ENCODE results near the gene DDX21.
"Not testable (repeated sequence)": the region's sequence is repeated elsewhere in the genome, so short reads cannot be mapped to it uniquely, and the experiment has no call there.

The DDX21 gene

GRCh38 chr10:68955832-68956532, at the start of gene DDX21:
TSS of gene DDX21 (plus strand) at chr10:68956170. CDS start at chr10:68956226, 56 bp downstream.
- peak; percentile 83 for DNase-seq

- DNase-seq: no peak
These were observed 31.4 kb upstream of the DDX21 start for GRCh38 chr10:68924593-68924992.

DNA sequence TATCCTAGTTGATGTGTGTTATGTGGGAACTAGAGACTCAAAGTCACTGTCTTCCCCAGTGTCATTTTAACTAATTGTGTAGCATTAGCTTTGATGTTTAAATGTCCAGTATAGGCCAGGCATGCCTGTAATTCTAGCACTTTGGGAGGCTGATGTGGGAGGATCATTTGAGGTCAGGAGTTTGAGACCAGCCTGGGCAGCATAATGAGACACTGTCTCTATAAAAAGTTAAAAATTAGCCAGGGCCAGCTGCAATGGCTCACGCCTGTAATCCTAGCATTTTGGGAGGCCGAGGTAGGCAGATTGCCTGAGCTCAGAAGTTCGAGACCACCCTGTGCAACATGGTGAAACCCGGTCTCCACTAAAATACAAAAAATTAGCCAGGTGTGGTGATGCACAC, 30.5 kb upstream of the DDX21 start:
- DNase-seq: no peak

DNA sequence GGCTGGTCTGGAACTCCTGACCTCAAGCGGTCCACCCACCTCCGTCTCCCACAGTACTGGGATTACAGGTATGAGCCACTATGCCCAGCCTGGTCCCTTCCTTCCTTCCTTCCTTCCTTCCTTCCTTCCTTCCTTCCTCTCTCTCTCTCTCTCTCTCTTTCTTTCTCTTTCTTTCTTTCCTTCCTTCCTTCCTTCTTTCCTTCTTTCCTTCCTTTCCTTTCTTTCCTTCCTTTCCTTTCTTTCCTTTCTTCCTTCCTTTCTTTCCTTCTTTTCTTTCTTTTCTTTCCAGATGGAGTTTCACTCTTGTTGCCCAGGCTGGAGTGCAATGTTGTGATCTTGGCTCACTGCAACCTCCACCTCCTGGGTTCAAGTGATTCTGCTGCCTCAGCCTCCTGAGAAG, 26.8 kb upstream of the DDX21 start:
- DNase-seq: not testable (repeated sequence)

DNA sequence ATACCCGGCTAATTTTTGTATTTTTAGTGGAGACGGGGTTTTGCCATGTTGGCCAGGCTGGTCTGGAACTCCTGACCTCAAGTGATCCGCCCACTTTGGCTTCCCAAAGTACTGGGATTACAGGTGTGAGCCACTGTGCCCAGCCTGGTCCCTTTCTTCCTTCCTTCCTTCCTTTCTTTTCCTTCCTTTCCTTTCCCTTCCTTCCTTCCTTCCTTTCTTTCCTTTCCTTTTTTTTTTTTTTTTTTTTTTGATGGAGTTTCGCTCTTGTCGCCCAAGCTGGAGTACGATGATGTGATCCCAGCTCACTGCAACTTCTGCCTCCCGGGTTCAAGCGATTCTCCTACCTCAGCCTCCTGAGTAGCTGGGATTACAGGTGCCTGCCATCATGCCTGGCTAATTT, 26.1 kb upstream of the DDX21 start:
- not testable (repeated sequence) for DNase-seq

DNA sequence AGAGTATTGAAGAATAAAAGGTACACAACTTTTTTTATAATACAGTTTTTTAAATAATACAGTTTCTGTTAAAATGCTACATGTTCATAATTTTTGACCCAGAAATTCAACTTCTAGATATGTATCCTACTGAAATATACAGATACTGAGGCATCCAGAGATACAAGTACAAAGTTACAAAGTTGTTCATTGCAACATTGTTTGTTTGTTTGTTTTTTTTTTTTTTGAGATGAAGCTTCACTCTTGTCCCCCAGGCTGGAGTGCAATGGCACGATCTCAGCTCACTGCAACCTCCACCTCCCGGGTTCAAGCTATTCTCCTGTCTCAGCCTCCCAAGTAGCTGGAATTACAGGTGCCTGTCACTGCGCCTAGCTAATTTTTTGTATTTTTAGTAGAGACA, 23.1 kb upstream of the DDX21 start:
- DNase-seq: not testable (repeated sequence)

DNA sequence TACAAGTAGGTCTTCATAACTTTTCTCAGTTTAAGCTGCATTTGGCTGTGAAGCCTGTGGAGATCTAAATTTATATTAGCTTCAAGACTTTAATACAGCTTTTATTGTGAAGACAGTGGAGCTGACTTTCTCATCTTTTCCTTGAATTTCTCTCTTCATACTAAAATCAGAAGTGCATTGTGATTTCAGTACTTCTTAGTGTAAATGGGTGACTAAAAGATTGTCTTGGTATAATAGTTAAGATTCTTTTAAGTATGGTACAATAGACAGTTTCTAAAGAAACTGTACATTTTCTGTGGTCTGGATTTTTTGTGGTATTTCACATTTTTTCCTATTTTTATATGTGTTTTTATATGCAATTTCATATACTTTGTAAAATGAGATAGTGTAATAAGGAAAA, 21.0 kb upstream of the DDX21 start:
- no peak for DNase-seq

DNA sequence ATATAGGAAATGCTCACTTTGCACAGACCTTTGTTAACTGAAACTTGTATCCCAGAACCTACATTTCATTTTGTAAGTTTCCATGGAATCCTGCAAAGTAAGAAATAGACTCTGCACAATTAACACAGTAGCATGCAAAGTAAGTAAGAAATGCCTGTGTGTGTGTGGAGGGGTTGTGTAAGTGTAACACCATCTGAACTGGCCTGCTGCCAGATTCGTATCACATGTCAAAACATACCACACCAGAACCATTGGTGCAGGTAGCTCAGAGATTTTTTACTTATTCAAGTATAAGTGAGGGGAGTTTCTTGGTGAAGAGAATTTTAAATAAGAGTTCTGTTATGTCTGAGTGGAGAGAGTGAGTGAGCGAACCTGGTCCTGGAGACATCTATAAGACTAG, 17.9 kb upstream of the DDX21 start:
- DNase-seq: no peak

GRCh38 chr10:68938884-68939283, 17.1 kb upstream of the DDX21 start:
- DNase-seq: no peak

DNA sequence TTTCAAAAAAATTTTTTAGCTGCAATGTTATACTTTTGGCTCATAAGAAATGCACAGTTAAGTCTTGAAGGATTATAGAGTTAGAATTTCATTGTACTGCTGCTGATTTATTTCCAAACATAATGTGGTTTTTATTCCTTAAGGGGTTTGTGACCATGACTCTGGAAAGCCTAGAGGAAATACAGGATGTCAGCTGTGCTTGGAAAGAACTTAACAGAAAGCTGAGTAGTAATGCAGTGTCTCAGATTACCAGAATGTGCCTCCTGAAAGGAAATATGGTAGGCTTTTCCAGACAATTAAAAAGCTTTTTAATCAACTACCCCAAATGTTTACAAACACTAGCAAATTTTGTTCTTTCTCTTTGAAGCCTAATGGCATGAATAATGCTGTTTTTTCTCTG, 15.1 kb upstream of the DDX21 start:
- DNase-seq: not testable (repeated sequence)

DNA sequence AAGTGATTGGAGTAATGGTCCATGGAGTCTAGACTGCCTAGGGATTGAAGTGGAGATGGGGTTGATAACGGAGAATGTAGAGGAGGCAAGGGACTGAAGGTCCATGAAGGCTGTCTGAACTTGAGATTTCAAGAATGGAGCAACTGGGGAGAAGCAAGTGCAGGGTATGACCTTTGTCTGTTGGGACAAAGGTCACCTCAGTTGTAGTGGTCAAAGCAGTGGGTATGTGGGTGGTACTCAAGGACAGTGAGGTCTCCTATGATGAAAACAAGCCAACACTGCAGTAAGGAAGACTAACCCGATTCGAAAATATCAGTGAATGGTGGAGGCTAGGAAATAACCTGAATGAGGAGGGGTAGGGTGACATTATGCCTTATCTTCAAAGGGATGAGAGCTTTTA, 5.4 kb upstream of the DDX21 start:
- no peak for DNase-seq

DNA sequence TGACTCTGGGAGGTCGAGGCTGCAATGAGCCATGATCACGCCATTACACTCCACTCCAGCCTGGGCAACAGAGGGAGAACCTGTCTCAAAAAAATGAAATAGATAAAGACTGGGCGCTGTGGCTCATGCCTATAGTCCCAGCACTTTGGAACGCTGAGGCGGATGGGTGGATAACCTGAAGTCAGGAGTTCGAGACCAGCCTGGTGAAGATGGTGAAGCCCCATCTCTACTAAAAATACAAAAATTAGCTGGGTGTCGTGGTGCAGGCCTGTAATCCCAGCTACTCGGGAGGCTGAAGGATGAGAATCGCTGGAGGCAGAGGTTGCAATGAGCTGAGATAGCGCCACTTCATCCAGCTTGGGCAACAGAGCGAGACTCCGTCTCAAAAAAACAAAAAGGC, 1.1 kb upstream of the DDX21 start:
- no peak for DNase-seq

- DNase-seq: no peak
These were observed 577 bp upstream of the DDX21 start for GRCh38 chr10:68955355-68955831.

DNA sequence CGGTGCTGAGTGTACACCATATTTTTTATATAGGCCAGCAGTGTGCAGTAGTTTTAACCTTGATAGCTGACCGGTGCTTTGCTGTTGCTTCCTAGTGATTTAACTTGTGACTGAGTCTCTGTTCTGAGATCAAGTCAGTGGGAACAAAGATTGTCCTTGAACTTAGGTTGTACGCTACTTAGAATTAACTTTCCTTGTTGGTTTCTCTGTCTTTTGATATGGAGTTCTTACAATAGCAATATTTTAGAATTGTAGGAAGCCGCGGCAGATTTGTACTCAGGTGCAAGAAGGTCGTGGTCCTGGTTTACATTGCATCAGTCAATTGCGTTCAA, 1.3 kb downstream of the DDX21 start:
- no peak for DNase-seq

DNA sequence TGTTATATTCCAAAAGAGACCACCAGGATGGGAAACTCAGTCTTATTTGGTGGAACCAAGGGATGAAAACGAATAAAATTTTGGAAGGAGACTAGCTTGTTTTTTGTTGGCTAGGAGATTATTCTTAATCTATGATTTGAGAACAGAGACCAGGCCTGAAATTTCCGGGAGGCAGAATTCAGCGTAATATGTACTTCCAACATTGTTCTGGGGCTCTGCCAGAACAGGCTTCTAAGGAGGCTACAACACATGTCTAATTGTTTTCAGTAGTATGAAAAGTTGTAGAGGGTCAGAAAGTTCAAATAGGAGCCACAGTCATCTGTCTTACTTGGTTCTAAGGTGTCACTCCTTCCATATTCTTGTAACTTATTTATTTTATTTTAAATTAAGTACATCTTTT, 1.7 kb downstream of the DDX21 start:
- no peak for DNase-seq

- DNase-seq: no peak
These were observed 3.9 kb downstream of the DDX21 start for GRCh38 chr10:68959695-68960527.

- DNase-seq: no peak
These were observed 7.2 kb downstream of the DDX21 start for GRCh38 chr10:68963151-68963550.

- DNase-seq: no peak
These were observed 18.0 kb downstream of the DDX21 start for GRCh38 chr10:68973975-68974374.

DNA sequence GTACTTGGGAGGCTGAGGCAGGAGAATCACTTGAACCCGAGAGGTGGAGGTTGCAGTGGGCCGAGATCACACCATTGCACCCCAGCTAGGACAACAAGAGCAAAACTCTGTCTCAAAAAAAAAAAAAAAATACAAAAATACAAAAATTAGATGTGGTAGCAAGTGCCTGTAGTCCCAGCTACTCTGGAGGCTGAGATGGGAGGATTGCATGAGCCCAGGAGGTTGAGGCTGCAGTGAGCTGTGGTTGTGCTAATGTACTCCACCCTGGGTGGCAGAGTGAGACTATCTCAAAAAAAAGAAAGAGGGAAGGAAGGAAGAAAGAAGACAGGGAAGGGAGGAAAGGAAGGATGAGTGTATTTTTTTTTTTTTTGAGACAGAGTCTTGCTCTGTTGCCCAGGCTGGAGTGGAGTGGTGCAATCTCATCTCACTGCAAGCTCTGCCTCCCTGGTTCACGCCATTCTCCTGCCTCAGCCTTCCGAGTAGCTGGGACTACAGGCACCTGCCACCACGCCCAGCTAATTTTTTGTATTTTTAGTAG, 20.0 kb downstream of the DDX21 start:
- not testable (repeated sequence) for DNase-seq

DNA sequence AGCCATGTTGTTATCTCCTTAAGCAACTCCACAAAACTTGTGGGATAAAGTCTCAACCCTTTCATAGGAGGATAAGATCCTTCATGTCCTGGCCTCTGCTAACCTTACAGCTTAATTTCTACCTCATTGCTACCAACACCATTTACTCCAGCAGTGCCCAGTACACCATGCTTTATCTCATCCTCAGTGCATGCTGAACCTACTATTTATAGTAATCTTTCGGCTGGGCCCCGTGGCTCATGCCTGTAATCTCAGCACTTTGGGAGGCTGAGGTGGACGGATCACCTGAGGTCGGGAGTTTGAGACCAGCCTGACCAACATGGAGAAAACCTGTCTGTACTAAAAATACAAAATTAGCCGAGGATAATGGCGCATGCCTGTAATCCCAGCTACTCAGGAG, 23.8 kb downstream of the DDX21 start:
- not testable (repeated sequence) for DNase-seq

DNA sequence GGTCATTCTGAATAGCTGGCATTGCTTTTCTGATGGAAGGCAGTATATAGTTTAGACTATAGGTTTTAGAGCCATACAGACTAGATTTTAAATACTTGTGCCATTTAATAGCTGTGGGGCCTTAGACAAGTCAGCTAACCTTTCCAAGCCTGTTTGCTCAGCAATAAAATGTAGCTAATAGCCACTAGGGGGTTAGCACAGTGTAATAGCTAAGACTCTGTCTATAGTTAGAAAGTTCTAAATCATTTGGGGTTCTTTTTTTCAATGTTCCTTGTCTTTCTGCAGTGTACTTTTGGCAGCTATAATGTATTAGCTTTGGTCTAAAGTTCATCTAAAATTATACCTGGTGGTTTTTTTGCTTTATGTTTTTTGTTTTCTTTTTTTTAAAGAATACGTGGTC, 25.1 kb downstream of the DDX21 start:
- DNase-seq: no peak

DNA sequence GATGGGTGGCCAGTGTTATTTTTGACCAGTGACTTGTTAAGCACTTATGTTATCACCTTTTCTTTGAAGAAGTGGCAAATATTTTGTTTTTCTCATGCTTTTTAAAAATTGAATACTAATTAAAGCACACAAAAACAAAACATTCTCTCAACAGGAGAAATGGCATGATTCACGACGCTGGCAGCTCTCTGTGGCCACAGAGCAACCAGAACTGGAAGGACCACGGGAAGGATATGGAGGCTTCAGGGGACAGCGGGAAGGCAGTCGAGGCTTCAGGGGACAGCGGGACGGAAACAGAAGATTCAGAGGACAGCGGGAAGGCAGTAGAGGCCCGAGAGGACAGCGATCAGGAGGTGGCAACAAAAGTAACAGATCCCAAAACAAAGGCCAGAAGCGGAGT, 26.4 kb downstream of the DDX21 start:
- no peak for DNase-seq

DNA sequence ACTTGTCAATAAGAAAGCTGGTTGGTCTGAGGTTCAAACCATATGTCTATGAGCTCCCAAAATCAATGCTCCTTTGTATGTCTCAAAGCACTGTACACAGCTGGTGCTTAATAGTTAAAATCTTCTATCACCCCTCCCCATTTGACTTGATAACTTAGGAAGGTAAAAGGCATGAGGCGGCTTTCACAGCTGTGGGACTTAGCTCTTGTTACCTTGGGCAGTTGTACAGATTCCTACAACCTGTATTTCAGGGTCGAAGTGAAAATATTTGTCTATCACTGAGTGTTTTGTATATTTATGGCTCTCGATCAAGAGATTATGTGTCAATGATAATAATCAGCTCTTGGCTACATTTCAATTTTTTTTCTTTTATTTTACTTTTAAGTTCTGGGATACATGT, 31.6 kb downstream of the DDX21 start:
- no peak for DNase-seq
